ENCODE data around the gene HBS1L. TPM values are rescaled to one million over a fixed set of nuclear protein-coding genes. Genes with fewer than 3 reads are reported as not detected.

The HBS1L gene
- total and polyA plus RNA-seq, 9 of the 15 experiments (the other 6 are each of a cell fraction or from before 2014, with no cell fraction given): 101 to 199 (median 145) TPM

DNA sequence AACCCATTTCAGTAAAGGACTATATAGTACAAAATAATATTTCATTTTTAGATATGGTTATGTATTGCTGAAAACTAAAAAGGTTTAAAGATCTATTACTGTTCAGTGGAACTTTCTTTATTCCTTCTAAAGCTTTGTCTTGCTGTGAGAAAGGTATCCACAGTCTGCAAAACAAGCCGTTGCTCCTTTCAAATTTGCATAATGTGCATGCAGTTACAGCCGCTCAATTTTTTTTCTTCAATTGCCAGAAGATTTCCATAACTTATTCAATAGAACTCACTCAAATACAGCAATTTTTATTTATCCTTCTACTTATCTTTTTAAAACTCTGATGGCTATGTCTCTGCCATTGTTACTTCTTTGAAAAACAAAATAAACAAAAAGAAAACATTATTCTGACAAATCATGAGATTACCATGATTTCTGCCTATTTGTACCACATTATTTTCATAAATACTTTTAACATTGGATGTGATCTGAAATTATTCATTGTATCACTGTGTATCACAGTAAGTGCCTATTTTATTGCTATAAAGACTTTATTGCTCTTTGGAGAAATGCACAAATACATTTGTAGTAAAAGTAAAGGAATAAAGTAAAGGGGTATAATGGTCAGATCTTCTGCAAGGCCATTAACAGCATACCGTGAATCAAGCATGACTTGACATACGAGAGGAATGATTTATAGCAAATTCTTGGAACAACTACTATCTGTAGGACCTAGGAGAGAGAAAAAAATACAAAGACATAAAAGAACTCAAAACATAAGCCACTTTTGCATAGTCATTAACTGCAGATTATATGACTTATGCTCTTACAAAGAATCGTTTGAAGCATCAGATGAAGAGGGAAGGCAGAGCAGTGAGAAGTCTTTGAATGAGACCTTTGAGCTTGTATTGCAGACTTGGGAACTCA is 29.6 kb upstream of the HBS1L start (continued):
- TF ChIP-seq, protein P1, sequence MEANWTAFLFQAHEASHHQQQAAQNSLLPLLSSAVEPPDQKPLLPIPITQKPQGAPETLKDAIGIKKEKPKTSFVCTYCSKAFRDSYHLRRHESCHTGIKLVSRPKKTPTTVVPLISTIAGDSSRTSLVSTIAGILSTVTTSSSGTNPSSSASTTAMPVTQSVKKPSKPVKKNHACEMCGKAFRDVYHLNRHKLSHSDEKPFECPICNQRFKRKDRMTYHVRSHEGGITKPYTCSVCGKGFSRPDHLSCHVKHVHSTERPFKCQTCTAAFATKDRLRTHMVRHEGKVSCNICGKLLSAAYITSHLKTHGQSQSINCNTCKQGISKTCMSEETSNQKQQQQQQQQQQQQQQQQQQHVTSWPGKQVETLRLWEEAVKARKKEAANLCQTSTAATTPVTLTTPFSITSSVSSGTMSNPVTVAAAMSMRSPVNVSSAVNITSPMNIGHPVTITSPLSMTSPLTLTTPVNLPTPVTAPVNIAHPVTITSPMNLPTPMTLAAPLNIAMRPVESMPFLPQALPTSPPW (CRISPR knock-in tag; IDR thresholded peaks at IDR 0.05): no peak
- no peak for TF ChIP-seq ETV1 (tag; conservative IDR thresholded peaks at IDR 0.05; ENCODE audit: low read depth)
- no peak for TF ChIP-seq ZNF707 (CRISPR knock-in tag; conservative IDR thresholded peaks at IDR 0.05)
- no peak for TF ChIP-seq JUNB (CRISPR knock-in tag; conservative IDR thresholded peaks at IDR 0.05)
- TF ChIP-seq CAMTA2 (CRISPR knock-in tag; conservative IDR thresholded peaks at IDR 0.05): no peak
- TF ChIP-seq ZNF174 (CRISPR knock-in tag; IDR thresholded peaks at IDR 0.05): no peak
- TF ChIP-seq MAFK (IDR thresholded peaks at IDR 0.05; ENCODE audit: low read length): peak; percentile 81
- peak; percentile 65 for TF ChIP-seq NFIC (IDR thresholded peaks at IDR 0.05)
- TF ChIP-seq GTF2E2 (tag; IDR thresholded peaks at IDR 0.05): 0 out of 2 replicates have a peak, but pooled peaks have one; percentile 11
- TF ChIP-seq GATA2 (CRISPR knock-in tag; IDR thresholded peaks at IDR 0.05): no peak
- TF ChIP-seq, protein P2, sequence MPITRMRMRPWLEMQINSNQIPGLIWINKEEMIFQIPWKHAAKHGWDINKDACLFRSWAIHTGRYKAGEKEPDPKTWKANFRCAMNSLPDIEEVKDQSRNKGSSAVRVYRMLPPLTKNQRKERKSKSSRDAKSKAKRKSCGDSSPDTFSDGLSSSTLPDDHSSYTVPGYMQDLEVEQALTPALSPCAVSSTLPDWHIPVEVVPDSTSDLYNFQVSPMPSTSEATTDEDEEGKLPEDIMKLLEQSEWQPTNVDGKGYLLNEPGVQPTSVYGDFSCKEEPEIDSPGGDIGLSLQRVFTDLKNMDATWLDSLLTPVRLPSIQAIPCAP (CRISPR knock-in tag; IDR thresholded peaks at IDR 0.05; ENCODE audit: borderline replicate concordance): no peak
- TF ChIP-seq, protein P3, sequence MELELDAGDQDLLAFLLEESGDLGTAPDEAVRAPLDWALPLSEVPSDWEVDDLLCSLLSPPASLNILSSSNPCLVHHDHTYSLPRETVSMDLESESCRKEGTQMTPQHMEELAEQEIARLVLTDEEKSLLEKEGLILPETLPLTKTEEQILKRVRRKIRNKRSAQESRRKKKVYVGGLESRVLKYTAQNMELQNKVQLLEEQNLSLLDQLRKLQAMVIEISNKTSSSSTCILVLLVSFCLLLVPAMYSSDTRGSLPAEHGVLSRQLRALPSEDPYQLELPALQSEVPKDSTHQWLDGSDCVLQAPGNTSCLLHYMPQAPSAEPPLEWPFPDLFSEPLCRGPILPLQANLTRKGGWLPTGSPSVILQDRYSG (tag; conservative IDR thresholded peaks at IDR 0.05; ENCODE audit: low read depth): no peak
- no peak for TF ChIP-seq SMC3 (conservative IDR thresholded peaks at IDR 0.05; ENCODE audit: insufficient read depth, low read depth, low read length)
- TF ChIP-seq MAFF (IDR thresholded peaks at IDR 0.05; ENCODE audit: low read length): peak; percentile 89
- peak; percentile 83 for TF ChIP-seq TAF9B (IDR thresholded peaks at IDR 0.05; ENCODE audit: partially characterized antibody)
- peak; percentile 94 for TF ChIP-seq ZNF384 (IDR thresholded peaks at IDR 0.05; ENCODE audit: low read depth, low read length)
- no peak for TF ChIP-seq SPI1 (IDR thresholded peaks at IDR 0.05; ENCODE audit: borderline replicate concordance, low read depth, low read length)
- TF ChIP-seq, protein P4, sequence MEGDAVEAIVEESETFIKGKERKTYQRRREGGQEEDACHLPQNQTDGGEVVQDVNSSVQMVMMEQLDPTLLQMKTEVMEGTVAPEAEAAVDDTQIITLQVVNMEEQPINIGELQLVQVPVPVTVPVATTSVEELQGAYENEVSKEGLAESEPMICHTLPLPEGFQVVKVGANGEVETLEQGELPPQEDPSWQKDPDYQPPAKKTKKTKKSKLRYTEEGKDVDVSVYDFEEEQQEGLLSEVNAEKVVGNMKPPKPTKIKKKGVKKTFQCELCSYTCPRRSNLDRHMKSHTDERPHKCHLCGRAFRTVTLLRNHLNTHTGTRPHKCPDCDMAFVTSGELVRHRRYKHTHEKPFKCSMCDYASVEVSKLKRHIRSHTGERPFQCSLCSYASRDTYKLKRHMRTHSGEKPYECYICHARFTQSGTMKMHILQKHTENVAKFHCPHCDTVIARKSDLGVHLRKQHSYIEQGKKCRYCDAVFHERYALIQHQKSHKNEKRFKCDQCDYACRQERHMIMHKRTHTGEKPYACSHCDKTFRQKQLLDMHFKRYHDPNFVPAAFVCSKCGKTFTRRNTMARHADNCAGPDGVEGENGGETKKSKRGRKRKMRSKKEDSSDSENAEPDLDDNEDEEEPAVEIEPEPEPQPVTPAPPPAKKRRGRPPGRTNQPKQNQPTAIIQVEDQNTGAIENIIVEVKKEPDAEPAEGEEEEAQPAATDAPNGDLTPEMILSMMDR (IDR thresholded peaks at IDR 0.05 in 2 of 3, conservative IDR thresholded peaks at IDR 0.05 in 1 of 3; ENCODE audit: insufficient read depth in 2 of 3, low read depth in 1 of 3, low read length in 3 of 3): no peak
- no peak for TF ChIP-seq SNIP1 (IDR thresholded peaks at IDR 0.05; ENCODE audit: low read depth)
- no peak for TF ChIP-seq NEUROD1 (IDR thresholded peaks at IDR 0.05; ENCODE audit: borderline replicate concordance, low read depth, low read length, partially characterized antibody)
- TF ChIP-seq ZSCAN29 (IDR thresholded peaks at IDR 0.05): no peak
- TF ChIP-seq, protein P5, sequence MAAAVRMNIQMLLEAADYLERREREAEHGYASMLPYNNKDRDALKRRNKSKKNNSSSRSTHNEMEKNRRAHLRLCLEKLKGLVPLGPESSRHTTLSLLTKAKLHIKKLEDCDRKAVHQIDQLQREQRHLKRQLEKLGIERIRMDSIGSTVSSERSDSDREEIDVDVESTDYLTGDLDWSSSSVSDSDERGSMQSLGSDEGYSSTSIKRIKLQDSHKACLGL (CRISPR knock-in tag; IDR thresholded peaks at IDR 0.05; ENCODE audit: borderline replicate concordance, poor library complexity, severe bottlenecking): no peak
- peak; percentile 51; the same call in 1 of the 2 replicates for TF ChIP-seq GATAD2A (IDR thresholded peaks at IDR 0.05)
